K562 (cell line): ENCODE data around the gene IGIP. TPM values are rescaled to one million over a fixed set of nuclear protein-coding genes. Genes with fewer than 3 reads are reported as not detected.

Experiments
- ATF1 ChIP-seq, 2 experiments: fragments of 450-650 bp in 1 of 2; IDR thresholded peaks; 2 replicates each; pipeline ENCODE4 v1.6.1; 2016; ENCODE audit warnings: missing compliant biosample characterization in 1 of 2, missing genetic modification characterization in 1 of 2
- CBFB ChIP-seq: sonication (generic); formaldehyde crosslinking; IDR thresholded peaks from 2 replicates; pipeline ENCODE4 v1.4.0; 2020; ENCODE audit warnings: mild to moderate bottlenecking, missing genetic modification reagents
- CREB1 ChIP-seq, 2 experiments: sonication (generic) in 1 of 2; formaldehyde crosslinking in 1 of 2; IDR thresholded peaks; 2 replicates each; pipeline versions ENCODE4 v1.6.1 to v1.8.0; 2012 to 2022; ENCODE audit warnings: inconsistent platforms in 1 of 2, mild to moderate bottlenecking in 1 of 2, missing genetic modification reagents in 1 of 2, moderate library complexity in 1 of 2
- CXXC5 ChIP-seq: fragments of 250-450 bp; sonication (Bioruptor Pico); IDR thresholded peaks from 2 replicates; pipeline ENCODE4 v1.8.0; 2022; ENCODE audit warnings: inconsistent platforms, mild to moderate bottlenecking, moderate library complexity
- EP400 ChIP-seq: fragments of 450-650 bp; IDR thresholded peaks from 2 replicates; pipeline ENCODE4 v1.6.1; 2017; ENCODE audit warnings: antibody characterized with exemption, mild to moderate bottlenecking, moderate library complexity
- FOXP4 ChIP-seq: sonication (generic); formaldehyde crosslinking; IDR thresholded peaks from 2 replicates; pipeline ENCODE4 v1.8.0; 2022; ENCODE audit warnings: mild to moderate bottlenecking, missing genetic modification reagents, borderline replicate concordance
- GABPB2 ChIP-seq: fragments of 250-450 bp; sonication (Bioruptor Pico); conservative IDR thresholded peaks from 2 replicates; pipeline ENCODE4 v1.5.1; 2021; ENCODE audit warnings: mild to moderate bottlenecking
- GTF3C2 ChIP-seq: IDR thresholded peaks from 3 replicates; pipeline ENCODE4 v1.6.1; 2011; ENCODE audit warnings: borderline replicate concordance, mild to moderate bottlenecking, moderate library complexity; ENCODE audit not compliant: insufficient read length; ENCODE audit errors: extremely low read depth
- KLF6 ChIP-seq: fragments of 250-450 bp; sonication (Bioruptor Pico); IDR thresholded peaks from 2 replicates; pipeline ENCODE4 v1.4.0; 2020; ENCODE audit warnings: mild to moderate bottlenecking, moderate library complexity, borderline replicate concordance
- NFIX ChIP-seq: fragments of 250-450 bp; sonication (Bioruptor Pico); IDR thresholded peaks from 2 replicates; pipeline ENCODE4 v1.4.0; 2020; ENCODE audit warnings: low read depth, mild to moderate bottlenecking, moderate library complexity
- NR2C1 ChIP-seq, 2 experiments: fragments of 450-650 bp; IDR thresholded peaks; 2 replicates each; pipeline ENCODE4 v1.6.1; 2017; ENCODE audit warnings: mild to moderate bottlenecking in 2 of 2, antibody characterized with exemption in 1 of 2, inconsistent platforms in 1 of 2, missing compliant biosample characterization in 1 of 2, missing genetic modification characterization in 1 of 2
- PHF20 ChIP-seq: fragments of 450-650 bp; IDR thresholded peaks from 2 replicates; pipeline ENCODE4 v1.6.1; 2018; ENCODE audit not compliant: partially characterized antibody
- PHF8 ChIP-seq: fragments of 200-600 bp; sonication (generic); IDR thresholded peaks from 2 replicates; pipeline ENCODE4 v1.6.1; 2012; ENCODE audit warnings: mixed run types, mild to moderate bottlenecking, inconsistent platforms, low read length, moderate library complexity, borderline replicate concordance
- RBM34 ChIP-seq: fragments of 200-400 bp; formaldehyde crosslinking; IDR thresholded peaks from 2 replicates; pipeline ENCODE4 v1.6.1; 2018; ENCODE audit warnings: low read length, borderline replicate concordance; ENCODE audit not compliant: insufficient read depth
- TBP ChIP-seq: optimal IDR thresholded peaks from 2 replicates; pipeline ENCODE3; 2011; ENCODE audit warnings: low read depth, low read length, improper control_type of control experiment
- THRA ChIP-seq: fragments of 450-650 bp; IDR thresholded peaks from 2 replicates; pipeline ENCODE4 v1.6.1; 2017; ENCODE audit warnings: mild to moderate bottlenecking, moderate library complexity
- ZBTB26 ChIP-seq: fragments of 450-650 bp; formaldehyde crosslinking; IDR thresholded peaks from 2 replicates; pipeline ENCODE4 v1.4.0; 2022; ENCODE audit warnings: missing genetic modification characterization
- ZC3H11A ChIP-seq: IDR thresholded peaks from 2 replicates; pipeline ENCODE4 v1.6.1; 2012; ENCODE audit warnings: low read depth, low read length, improper control_type of control experiment
- ZNF124 ChIP-seq: sonication (generic); formaldehyde crosslinking; IDR thresholded peaks from 2 replicates; pipeline ENCODE4 v1.8.1; 2022; ENCODE audit warnings: missing genetic modification reagents
- ZNF274 ChIP-seq: IDR thresholded peaks from 2 replicates; pipeline ENCODE4 v1.6.1; 2011; ENCODE audit warnings: low read depth, mild to moderate bottlenecking, low read length, moderate library complexity, borderline replicate concordance
- polyA plus RNA-seq, 8 experiments: library from polyadenylated mRNA; depleted of rRNA in 4 of 8; stranded (reverse) in 5 of 8; unstranded in 3 of 8; fragments of >200 nt; fragmentation: Nextera tagmentation in 2 of 8; fragmentation: Illumina TruSeq in 1 of 8; extraction: Ambion mirVana in 2 of 8; extraction: Trizol in 1 of 8; gene quantifications; 2 replicates each; pipeline versions ENCODE4 v1.2.1 to v1.2.3, GENCODE V29; 2011 to 2014; ENCODE audit warnings: inconsistent platforms in 1 of 8, missing spikeins in 1 of 8
- total RNA-seq, 7 experiments: library from RNA; depleted of rRNA in 6 of 7; stranded (reverse); fragments of >200 nt in 6 of 7; fragmentation: Illumina TruSeq in 2 of 7; extraction: Trizol in 2 of 7; gene quantifications; 2 replicates each; pipeline versions ENCODE4 v1.2.1 to v1.2.3, GENCODE V29; 2011 to 2021; ENCODE audit warnings: low replicate concordance in 1 of 7

The IGIP gene
- total and polyA plus RNA-seq, 9 of the 15 experiments (the other 6 are each of a cell fraction or from before 2014, with no cell fraction given): 0.52 to 1.6 (median 1.2) TPM

GRCh38 chr5:140175367-140176030, 49.8 kb downstream of the IGIP start (continued):
- TF ChIP-seq GTF3C2 (no peak), NR2C1 (IDR thresholded peaks at IDR 0.05) (no peak), NR2C1 (tag; IDR thresholded peaks at IDR 0.05) (no peak), PHF8 (no peak; the same call in 1 of the 2 replicates), CBFB (CRISPR knock-in tag) (no peak), ZNF124 (CRISPR knock-in tag) (no peak), GABPB2 (CRISPR knock-in tag) (no peak), ZC3H11A (no peak), KLF6 (no peak), CXXC5 (CRISPR knock-in tag) (peak; percentile 11), NFIX (CRISPR knock-in tag) (no peak), ZNF274 (no peak), EP400 (peak; percentile 51; the same call in 1 of the 2 replicates), TBP (peak; percentile 4), THRA (no peak), ZBTB26 (CRISPR knock-in tag) (no peak), RBM34 (0 out of 2 replicates have a peak, but pooled peaks have one; percentile 89), PHF20 (peak; percentile 29), ATF1 (CRISPR knock-in tag; IDR thresholded peaks at IDR 0.05) (no peak), ATF1 (tag; IDR thresholded peaks at IDR 0.05) (peak; percentile 93; the same call in 1 of the 2 replicates), CREB1 (IDR thresholded peaks at IDR 0.05) (no peak), CREB1 (CRISPR knock-in tag; IDR thresholded peaks at IDR 0.05) (no peak), FOXP4 (CRISPR knock-in tag) (no peak)
